Endothelial cell of umbilical vein (primary cell): ENCODE results near the gene AGR2. TPM values are rescaled to one million over a fixed set of nuclear protein-coding genes. Genes with fewer than 3 reads are reported as not detected.

Source experiments
- BruUV-seq: library from RNA; stranded (reverse); fragments of 400-500 nt; replicated peaks from 2 replicates; lab custom pipeline; 2021; lab: Mats Ljungman, UMichigan
- CTCF ChIA-PET: fragments of 300-600, 350-600 bp; sonication (Branson Sonifier 250); formaldehyde crosslinking; loops from one replicate; lab custom pipeline; 2021; ENCODE audit warnings: antibody characterized with exemption, inconsistent platforms; lab: Charles Lee
- POLR2A ChIA-PET: fragments of 300-600, 350-600 bp; sonication (Branson Sonifier 250); formaldehyde crosslinking; loops from one replicate; lab custom pipeline; 2021; ENCODE audit warnings: antibody characterized with exemption, inconsistent platforms; lab: Charles Lee
- DNase-seq: peaks from one replicate; pipeline ENCODE4 v3.0.0-alpha.2; 2011; ENCODE audit warnings: low read depth, low spot score
- FAIRE-seq: peaks from 2 replicates; lab custom pipeline; 2011; peaks lifted over from hg19 to GRCh38; lab: Jason Lieb, UNC
- H2AFZ ChIP-seq: 2 replicates; pipeline ENCODE4 v1.6.0; 2012; ENCODE audit warnings: low read depth, low read length, control low read depth, inconsistent platforms
- H3K27ac ChIP-seq: 2 replicates; pipeline ENCODE4 v1.5.1; 2011; ENCODE audit warnings: low read depth, mild to moderate bottlenecking, control low read depth, low read length, moderate library complexity; ENCODE audit not compliant: insufficient read depth
- H3K27me3 ChIP-seq, 2 experiments: 2 replicates each; pipeline versions ENCODE4 v1.6.0 to v1.6.1; 2011; ENCODE audit warnings: low read length in 2 of 2, mixed read lengths in 1 of 2; ENCODE audit not compliant: control insufficient read depth in 2 of 2, insufficient read depth in 2 of 2
- H3K36me3 ChIP-seq, 2 experiments: 2 replicates in 1 of 2; 3 replicates in 1 of 2; pipeline ENCODE4 v1.5.1; 2011; ENCODE audit warnings: low read length in 2 of 2, mild to moderate bottlenecking in 1 of 2, moderate library complexity in 1 of 2; ENCODE audit not compliant: control insufficient read depth in 2 of 2, insufficient read depth in 2 of 2; ENCODE audit errors: extremely low read depth in 1 of 2
- H3K4me1 ChIP-seq: 3 replicates; pipeline ENCODE4 v1.5.1; 2011; ENCODE audit warnings: mild to moderate bottlenecking, low read length; ENCODE audit not compliant: control insufficient read depth, insufficient read depth; ENCODE audit errors: extremely low read depth
- H3K4me2 ChIP-seq: 2 replicates; pipeline ENCODE4 v1.6.1; 2011; ENCODE audit warnings: low read length, control low read depth, mixed read lengths; ENCODE audit not compliant: insufficient read depth
- H3K4me3 ChIP-seq, 3 experiments: fragments of 200-600 bp in 1 of 3; sonication (generic), shearing (Covaris generic) in 1 of 3; replicated peaks in 1 of 3; 2 replicates each; pipeline ENCODE4 v1.5.1; 2011 to 2016; ENCODE audit warnings: control low read depth in 3 of 3, low read length in 3 of 3, mild to moderate bottlenecking in 2 of 3, inconsistent platforms in 1 of 3, low read depth in 1 of 3, moderate library complexity in 1 of 3; ENCODE audit not compliant: insufficient read depth in 1 of 3
- H3K79me2 ChIP-seq: 2 replicates; pipeline ENCODE4 v1.6.0; 2012; ENCODE audit warnings: low read length, inconsistent platforms; ENCODE audit not compliant: control insufficient read depth, insufficient read depth
- H3K9ac ChIP-seq: replicated peaks from 2 replicates; pipeline ENCODE3; 2011; ENCODE audit warnings: low read length, control low read depth; ENCODE audit not compliant: insufficient read depth; ENCODE audit errors: extremely low read depth
- H3K9me1 ChIP-seq: replicated peaks from 3 replicates; pipeline ENCODE4 v1.6.0; 2011; ENCODE audit warnings: mild to moderate bottlenecking, low read length; ENCODE audit not compliant: control insufficient read depth, insufficient read depth; ENCODE audit errors: extremely low read depth
- H3K9me3 ChIP-seq: replicated peaks from 2 replicates; pipeline ENCODE4 v1.5.1; 2012; ENCODE audit warnings: low read length, inconsistent platforms; ENCODE audit not compliant: control insufficient read depth, insufficient read depth
- H4K20me1 ChIP-seq: replicated peaks from 2 replicates; pipeline ENCODE3; 2011; ENCODE audit warnings: mild to moderate bottlenecking, low read length; ENCODE audit not compliant: control insufficient read depth, insufficient read depth; ENCODE audit errors: extremely low read depth
- EZH2 ChIP-seq: IDR thresholded peaks from 2 replicates; pipeline ENCODE4 v1.6.1; 2012; ENCODE audit warnings: borderline replicate concordance, low read depth, mild to moderate bottlenecking, moderate library complexity, low read length, inconsistent platforms; ENCODE audit not compliant: severe bottlenecking
- FOS ChIP-seq: IDR thresholded peaks from 2 replicates; pipeline ENCODE4 v1.6.1; 2011; ENCODE audit warnings: mild to moderate bottlenecking, low read length, moderate library complexity, borderline replicate concordance; ENCODE audit not compliant: insufficient read depth
- GATA2 ChIP-seq: IDR thresholded peaks from 2 replicates; pipeline ENCODE4 v1.7.0; 2011; ENCODE audit warnings: low read depth, mild to moderate bottlenecking, moderate library complexity, mixed read lengths, low read length; ENCODE audit not compliant: insufficient read length, insufficient read depth
- JUN ChIP-seq: IDR thresholded peaks from 2 replicates; pipeline ENCODE4 v1.6.1; 2011; ENCODE audit warnings: borderline replicate concordance, low read depth; ENCODE audit not compliant: insufficient read length, insufficient read depth
- MAX ChIP-seq: IDR thresholded peaks from 2 replicates; pipeline ENCODE4 v1.6.1; 2011; ENCODE audit not compliant: insufficient read depth, insufficient read length
- MYC ChIP-seq: IDR thresholded peaks from one replicate; pipeline ENCODE4 v1.6.1; 2011; ENCODE audit warnings: mild to moderate bottlenecking, low read depth, low read length
- POLR2A ChIP-seq: IDR thresholded peaks from 2 replicates; pipeline ENCODE4 v1.6.1; 2012; ENCODE audit warnings: low read depth, mild to moderate bottlenecking, control low read depth, low read length
- POLR2AphosphoS5 ChIP-seq: IDR thresholded peaks from 2 replicates; pipeline ENCODE4 v1.6.1; 2012; ENCODE audit warnings: low read depth, mild to moderate bottlenecking, control low read depth, low read length, moderate library complexity; ENCODE audit not compliant: insufficient read depth
- dilution Hi-C: fragments of 300-500 bp; cut with MboI; formaldehyde crosslinking; loops from one replicate; pipeline ENCODE4 v1.15.0; 2019; ENCODE audit warnings: low sequenced_read_pairs; ENCODE audit not compliant: extremely low pct_ligation_motif_present
- intact Hi-C: fragments of 100-400 bp; cut with micrococcal nuclease; formaldehyde crosslinking; loops from one replicate; pipeline ENCODE4 v1.10.0; 2022
- polyA plus RNA-seq, 4 experiments: library from polyadenylated mRNA; depleted of rRNA in 3 of 4; stranded (reverse) in 3 of 4; unstranded in 1 of 4; fragments of >200 nt; gene quantifications; 2 replicates each; pipeline versions ENCODE4 v1.2.1 to v1.2.3, GENCODE V29; 2011 to 2012; ENCODE audit warnings: missing spikeins in 1 of 4
- total RNA-seq: library from RNA; stranded (reverse); gene quantifications from 2 replicates; pipeline ENCODE4 v1.2.3, GENCODE V29; 2021
- TF ChIP-seq, protein P1 (sequence below), 2 donors: IDR thresholded peaks; 1 replicate in 1 of 2; 2 replicates in 1 of 2; pipeline ENCODE4 v1.5.1; 2011; ENCODE audit warnings: low read length in 2 of 2, mild to moderate bottlenecking in 2 of 2, moderate library complexity in 2 of 2, control low read depth in 1 of 2, inconsistent platforms in 1 of 2, low read depth in 1 of 2; ENCODE audit not compliant: insufficient read depth in 1 of 2; ENCODE audit errors: extremely low read depth in 1 of 2

The AGR2 gene
- total and polyA plus RNA-seq, 2 donors (not counting 3 experiments of a cell fraction or from before 2014, with no cell fraction given) = not detected

- no peaks in the 10 kb centered on the region for H3K27me3 ChIP-seq
- ChIA-PET POLR2A (no interaction called here), CTCF (interaction anchor here (0.7 to 1.7 kb wide), 3 partner anchors 10 to 155 kb away, joined by 3 to 5 read pairs (median 5); no protein-coding TSS in a partner anchor)
- H4K20me1 ChIP-seq = no peaks in the 10 kb centered on the region
- H3K79me2 ChIP-seq = no peaks in the 10 kb centered on the region
- FAIRE-seq (no peak), DNase-seq (no peak)
- no peaks in the 10 kb centered on the region for H3K9me3 ChIP-seq
- H3K27ac ChIP-seq = no peak overlapping the region
- H3K36me3 ChIP-seq = no peaks in the 10 kb centered on the region
- H3K4me3 ChIP-seq = no peak overlapping the region
- no peak overlapping the region for H3K9ac ChIP-seq
- H3K4me1 ChIP-seq = peaks cover 10% of the 10 kb centered on the region
- H3K4me2 ChIP-seq = no peak overlapping the region
- H2AFZ ChIP-seq = peak overlapping the region; percentile 79
- TF ChIP-seq MAX (no peak), JUN (no peak), FOS (no peak), POLR2AphosphoS5 (no peak), MYC (no peak), EZH2 (no peak), POLR2A (no peak), GATA2 (no peak)
- TF ChIP-seq, protein P1, sequence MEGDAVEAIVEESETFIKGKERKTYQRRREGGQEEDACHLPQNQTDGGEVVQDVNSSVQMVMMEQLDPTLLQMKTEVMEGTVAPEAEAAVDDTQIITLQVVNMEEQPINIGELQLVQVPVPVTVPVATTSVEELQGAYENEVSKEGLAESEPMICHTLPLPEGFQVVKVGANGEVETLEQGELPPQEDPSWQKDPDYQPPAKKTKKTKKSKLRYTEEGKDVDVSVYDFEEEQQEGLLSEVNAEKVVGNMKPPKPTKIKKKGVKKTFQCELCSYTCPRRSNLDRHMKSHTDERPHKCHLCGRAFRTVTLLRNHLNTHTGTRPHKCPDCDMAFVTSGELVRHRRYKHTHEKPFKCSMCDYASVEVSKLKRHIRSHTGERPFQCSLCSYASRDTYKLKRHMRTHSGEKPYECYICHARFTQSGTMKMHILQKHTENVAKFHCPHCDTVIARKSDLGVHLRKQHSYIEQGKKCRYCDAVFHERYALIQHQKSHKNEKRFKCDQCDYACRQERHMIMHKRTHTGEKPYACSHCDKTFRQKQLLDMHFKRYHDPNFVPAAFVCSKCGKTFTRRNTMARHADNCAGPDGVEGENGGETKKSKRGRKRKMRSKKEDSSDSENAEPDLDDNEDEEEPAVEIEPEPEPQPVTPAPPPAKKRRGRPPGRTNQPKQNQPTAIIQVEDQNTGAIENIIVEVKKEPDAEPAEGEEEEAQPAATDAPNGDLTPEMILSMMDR (IDR thresholded peaks at IDR 0.05; ENCODE audit: extremely low read depth in 1 of 2, insufficient read depth in 1 of 2, low read depth in 1 of 2, low read length in 2 of 2) = no peak
- no TSS peak for BruUV-seq
- H3K9me1 ChIP-seq = no peaks in the 10 kb centered on the region
- dilution Hi-C loops = no loop called here
- intact Hi-C loops = no loop called here
Measured at GRCh38 chr7:16850614-16851466, 46.0 kb upstream of the AGR2 start.
